Measurements from ENCODE around the gene FHIP1B.

- TF ChIP-seq SIN3A (IDR thresholded peaks at IDR 0.05; ENCODE audit: low read depth): no peak
- no peak for TF ChIP-seq MAX (IDR thresholded peaks at IDR 0.05)
- TF ChIP-seq CTCF (IDR thresholded peaks at IDR 0.05 in 2 of 3, conservative IDR thresholded peaks at IDR 0.05 in 1 of 3; ENCODE audit: borderline replicate concordance in 1 of 3, insufficient read depth in 1 of 3, low read depth in 2 of 3, low read length in 2 of 3): no peak
- TF ChIP-seq EZH2phosphoT487 (IDR thresholded peaks at IDR 0.05; ENCODE audit: borderline replicate concordance): no peak
- no peak for TF ChIP-seq EZH2 (IDR thresholded peaks at IDR 0.05)
- TF ChIP-seq JUND (IDR thresholded peaks at IDR 0.05): no peak
- TF ChIP-seq FOSL1 (IDR thresholded peaks at IDR 0.05; ENCODE audit: low read depth): no peak
- no peak for TF ChIP-seq ZFX (IDR thresholded peaks at IDR 0.05)
- TF ChIP-seq POLR2A (IDR thresholded peaks at IDR 0.05; ENCODE audit: borderline replicate concordance, extremely low read depth, insufficient read depth, insufficient read length): no peak
- no peak for TF ChIP-seq POLR2AphosphoS5 (IDR thresholded peaks at IDR 0.05; ENCODE audit: low read depth, low read length)
Observed at GRCh38 chr11:6248248-6248647, 13.8 kb upstream of the FHIP1B start.

Data from HCT116 (cell line).